Upper lobe of right lung (tissue), 1 donor: Measurements from ENCODE around the gene CPED1. TPM values are rescaled to one million over a fixed set of nuclear protein-coding genes. Genes with fewer than 3 reads are reported as not detected.

ENCODE experiments used
- ATAC-seq: fragments of 200-7000 bp; cut with Tn5 transposase; one replicate; pipeline ENCODE4 v1.9.1; 2020; ENCODE audit warnings: mild to moderate bottlenecking, moderate library complexity
- DNase-seq: peaks from one replicate; pipeline ENCODE4 v3.0.0-alpha.2; 2020
- H3K27ac ChIP-seq: fragments of 200-600 bp; one replicate; pipeline ENCODE4 v1.8.0; 2022
- H3K27me3 ChIP-seq: fragments of 200-600 bp; one replicate; pipeline ENCODE4 v1.8.0; 2022; ENCODE audit warnings: mild to moderate bottlenecking
- H3K36me3 ChIP-seq: fragments of 200-600 bp; one replicate; pipeline ENCODE4 v1.8.0; 2022
- H3K4me1 ChIP-seq: fragments of 200-600 bp; one replicate; pipeline ENCODE4 v1.8.0; 2022
- H3K4me3 ChIP-seq: fragments of 200-600 bp; one replicate; pipeline ENCODE4 v1.8.0; 2022; ENCODE audit warnings: mild to moderate bottlenecking
- H3K9me3 ChIP-seq: fragments of 200-600 bp; one replicate; pipeline ENCODE4 v1.8.0; 2022
- CTCF ChIP-seq: fragments of 200-600 bp; IDR thresholded peaks from one replicate; pipeline ENCODE4 v1.8.0; 2022; ENCODE audit warnings: antibody characterized with exemption
- intact Hi-C: fragments of 100-400 bp; cut with DNase I; formaldehyde crosslinking; loops from one replicate; pipeline ENCODE4 v1.11.0; 2022
- total RNA-seq: library from RNA; stranded (reverse); fragmentation: NEBNext Ultra II Directional; extraction: Animal tissue kit (Norgen Biotek cat#: 25700); gene quantifications from one replicate; pipeline ENCODE4 v1.2.1, GENCODE V29; 2021
- donor health status: DM: no; HTN: yes; CAD: no; lungs with severe emphysema.

Gene CPED1
- total RNA-seq, 1 donor from 2014 or later: 39.2 TPM

- Histone ChIP-seq H3K4me3 (no peak overlapping the region), H3K27ac (no peak overlapping the region), H3K36me3 (no peaks in the 10 kb centered on the region), H3K4me1 (peaks cover 2% of the 10 kb centered on the region), H3K9me3 (no peaks in the 10 kb centered on the region), H3K27me3 (no peaks in the 10 kb centered on the region)
- intact Hi-C loops: loop anchor here (5.0 kb wide), 1 partner anchor 94 kb away; the partner anchor contains the start of gene CPED1
- TF ChIP-seq CTCF: no peak
- no peak for ATAC-seq
- DNase-seq: no peak
Observed at GRCh38 chr7:121080913-121081326, 92.4 kb downstream of the CPED1 start.

GRCh38 chr7:121081327-121081936 is 92.9 kb downstream of the CPED1 start:
- intact Hi-C loops: loop anchor here (5.0 kb wide), 1 partner anchor 94 kb away; the partner anchor contains the start of gene CPED1
- Histone ChIP-seq H3K9me3 (no peaks in the 10 kb centered on the region), H3K4me3 (no peak overlapping the region), H3K4me1 (peaks cover 7% of the 10 kb centered on the region), H3K27ac (no peak overlapping the region), H3K27me3 (no peaks in the 10 kb centered on the region), H3K36me3 (no peaks in the 10 kb centered on the region)
- TF ChIP-seq CTCF: peak; percentile 77
- ATAC-seq (peak; percentile 86), DNase-seq (no peak)

- H3K9me3 ChIP-seq: no peaks in the 10 kb centered on the region
- H3K27ac ChIP-seq: no peak overlapping the region
- intact Hi-C loops: loop anchor here (5.0 kb wide), 1 partner anchor 95 kb away; the partner anchor contains the start of gene CPED1
- H3K27me3 ChIP-seq: no peaks in the 10 kb centered on the region
- TF ChIP-seq CTCF: no peak
- H3K4me3 ChIP-seq: no peak overlapping the region
- no peak for ATAC-seq
- H3K36me3 ChIP-seq: no peaks in the 10 kb centered on the region
- no peak for DNase-seq
- peaks cover 9% of the 10 kb centered on the region for H3K4me1 ChIP-seq
Observed at GRCh38 chr7:121082400-121083101, 94.0 kb downstream of the CPED1 start.

GRCh38 chr7:121083138-121083789 is 94.8 kb downstream of the CPED1 start:
- no peak overlapping the region for H3K4me3 ChIP-seq
- no peaks in the 10 kb centered on the region for H3K36me3 ChIP-seq
- no peak for DNase-seq
- peaks cover 9% of the 10 kb centered on the region for H3K4me1 ChIP-seq
- H3K27me3 ChIP-seq: no peaks in the 10 kb centered on the region
- no peak for ATAC-seq
- no peak for TF ChIP-seq CTCF
- intact Hi-C loops: loop anchor here (5.0 kb wide), 1 partner anchor 96 kb away; the partner anchor contains the start of gene CPED1
- no peaks in the 10 kb centered on the region for H3K9me3 ChIP-seq
- H3K27ac ChIP-seq: no peak overlapping the region

- Histone ChIP-seq H3K27me3 (no peaks in the 10 kb centered on the region), H3K27ac (no peak overlapping the region), H3K9me3 (no peaks in the 10 kb centered on the region), H3K4me3 (no peak overlapping the region), H3K36me3 (no peaks in the 10 kb centered on the region), H3K4me1 (peaks cover 9% of the 10 kb centered on the region)
- TF ChIP-seq CTCF: no peak
- ATAC-seq (no peak), DNase-seq (no peak)
- intact Hi-C loops: loop anchor here (5.0 kb wide), 1 partner anchor 97 kb away; the partner anchor contains the start of gene CPED1
Observed at GRCh38 chr7:121083790-121084251, 95.3 kb downstream of the CPED1 start.
